NCI-H1092 (cell line): ENCODE results near the gene DDX54.

Source experiments
- DNase-seq: peaks from one replicate; lab custom pipeline; 2025; lab: John Stamatoyannopoulos, UW

DDX54 gene

GRCh38 chr12:113162102-113163029 lies 22.9 kb downstream of the DDX54 start:
- DNase-seq: no peak

- DNase-seq: no peak
Observed at GRCh38 chr12:113161415-113162016, 23.8 kb downstream of the DDX54 start.

GRCh38 chr12:113159937-113160336 lies 25.3 kb downstream of the DDX54 start:
- DNase-seq: no peak

- DNase-seq: no peak
Observed at GRCh38 chr12:113158439-113159203, 26.7 kb downstream of the DDX54 start.

- DNase-seq: no peak
Observed at GRCh38 chr12:113157218-113157859, 27.9 kb downstream of the DDX54 start.

GRCh38 chr12:113155646-113156045 lies 29.6 kb downstream of the DDX54 start:
- DNase-seq: no peak

- no peak for DNase-seq
Observed at GRCh38 chr12:113155060-113155459, 30.2 kb downstream of the DDX54 start.

GRCh38 chr12:113154351-113154973 lies 30.8 kb downstream of the DDX54 start:
- DNase-seq: no peak

GRCh38 chr12:113152835-113153814 lies 32.2 kb downstream of the DDX54 start:
- peak; percentile 77 for DNase-seq

GRCh38 chr12:113152196-113152834 lies 33.0 kb downstream of the DDX54 start:
- no peak for DNase-seq

- no peak for DNase-seq
Observed at GRCh38 chr12:113151655-113152054, 33.6 kb downstream of the DDX54 start.

GRCh38 chr12:113149361-113150150 lies 35.7 kb downstream of the DDX54 start, which contains the start of gene CFAP73:
TSS of gene CFAP73 (plus strand) at chr12:113149724. CDS start at chr12:113149858, 134 bp downstream.
- DNase-seq: peak; percentile 41

GRCh38 chr12:113146999-113147398 lies 38.3 kb downstream of the DDX54 start:
- no peak for DNase-seq

- no peak for DNase-seq
Observed at GRCh38 chr12:113145720-113146551, 39.3 kb downstream of the DDX54 start.

GRCh38 chr12:113144806-113145205 lies 40.5 kb downstream of the DDX54 start:
- no peak for DNase-seq

- no peak for DNase-seq
Observed at GRCh38 chr12:113143959-113144358, 41.3 kb downstream of the DDX54 start.

GRCh38 chr12:113142886-113143332 lies 42.4 kb downstream of the DDX54 start:
- no peak for DNase-seq
